Pons (tissue), 1 donor: ENCODE results near the gene IGSF21.
"Not testable (repeated sequence)": the region's sequence is repeated elsewhere in the genome, so short reads cannot be mapped to it uniquely, and the experiment has no call there.

Experiments
- DNase-seq: peaks from one replicate; pipeline ENCODE4 v3.0.0-alpha.2; 2016; ENCODE audit warnings: low spot score

The IGSF21 gene

DNA sequence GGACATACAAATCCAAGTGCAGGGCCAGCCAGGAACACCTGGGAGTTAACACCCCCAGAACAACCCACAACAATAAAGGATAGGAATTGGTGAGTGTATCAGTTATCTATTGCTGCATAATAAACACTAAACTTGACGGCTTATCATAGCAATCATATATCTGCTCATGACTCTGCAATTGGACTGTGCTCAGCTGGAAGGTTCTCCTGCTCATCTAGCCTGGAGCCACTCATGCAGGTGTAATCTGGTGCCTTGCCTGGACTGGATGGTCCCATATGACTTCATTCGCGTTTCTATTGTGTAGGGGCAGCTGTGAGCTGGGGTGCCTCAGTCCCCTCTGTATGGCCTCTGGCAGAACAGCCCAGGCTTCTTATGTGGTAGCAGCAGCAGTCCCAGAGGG lies 296.9 kb downstream of the IGSF21 start:
- no peak for DNase-seq

DNA sequence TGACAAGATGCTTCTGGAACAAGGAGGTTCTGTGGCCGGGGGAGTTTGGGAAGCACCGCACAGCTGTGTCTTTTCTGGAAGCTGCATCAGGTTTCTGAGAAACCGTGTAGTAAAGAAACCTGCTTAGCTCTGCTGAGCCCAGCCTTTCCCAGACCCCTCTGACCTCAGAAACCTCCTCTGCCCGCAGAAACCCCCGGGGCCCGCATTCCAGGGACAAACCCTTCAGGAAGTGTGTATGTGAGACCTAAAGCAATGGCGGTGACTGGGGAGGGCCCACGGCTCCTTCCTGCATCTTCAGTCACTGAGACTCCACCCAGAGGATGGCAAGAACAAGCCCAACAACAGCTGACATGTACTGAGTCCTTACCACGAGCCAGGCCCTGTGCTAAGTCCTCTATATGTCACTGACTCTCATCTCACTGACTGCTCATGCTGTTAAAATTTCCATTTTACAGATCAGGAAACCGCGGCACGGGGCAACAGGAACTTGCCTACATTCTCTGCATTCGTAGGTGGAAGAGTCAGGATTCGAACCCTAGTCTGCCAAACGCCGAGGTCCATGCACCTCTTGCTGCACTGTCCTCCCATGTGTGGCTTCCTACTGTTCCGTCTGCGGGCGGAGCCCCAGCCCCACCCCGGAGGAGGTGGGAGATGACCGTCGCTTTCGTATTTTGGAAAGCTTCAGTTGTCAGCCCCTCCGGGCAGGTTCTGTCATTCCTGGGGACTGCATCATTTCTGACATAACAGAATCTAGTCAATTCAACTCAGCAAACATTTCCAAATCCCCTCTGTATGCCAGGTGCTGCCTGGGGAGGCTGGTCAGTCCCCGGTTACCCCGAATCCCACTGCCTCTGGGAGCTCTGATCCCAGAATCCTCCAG lies 299.8 kb downstream of the IGSF21 start:
- DNase-seq: no peak

DNA sequence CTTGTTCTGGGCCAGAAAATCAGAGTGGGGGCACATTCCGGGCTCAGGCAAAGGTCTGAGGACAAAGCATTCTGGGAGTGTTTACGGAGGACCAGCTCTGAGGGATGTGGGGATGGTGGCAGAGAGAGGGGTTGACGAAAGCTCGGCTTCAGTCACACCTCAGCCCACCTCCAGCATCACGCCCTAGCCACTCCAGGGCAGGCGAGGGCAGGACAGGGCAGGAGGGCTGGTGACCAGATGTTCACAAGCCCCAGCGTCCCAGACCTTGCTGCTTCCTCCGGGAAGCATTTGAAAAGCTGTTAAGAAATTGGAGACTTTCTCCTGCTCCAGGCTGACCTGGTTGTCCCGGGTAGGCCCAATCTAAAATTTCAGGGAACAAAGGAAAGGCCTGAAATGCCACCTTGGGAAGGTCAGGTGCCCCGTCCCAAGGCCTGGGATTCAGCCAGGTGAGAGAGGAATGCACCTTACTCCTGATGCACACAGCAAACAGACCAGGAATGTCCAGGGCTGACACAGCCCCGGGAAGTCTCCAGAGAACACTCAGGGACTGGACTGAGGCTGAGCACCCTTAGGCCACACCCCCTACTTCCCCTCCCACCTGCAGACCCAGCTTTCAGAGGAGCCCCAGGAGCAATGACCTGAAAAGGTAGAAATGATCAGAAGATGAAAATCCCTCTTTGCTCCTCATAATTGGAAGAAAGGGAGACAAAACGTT lies 301.2 kb downstream of the IGSF21 start:
- DNase-seq: no peak

DNA sequence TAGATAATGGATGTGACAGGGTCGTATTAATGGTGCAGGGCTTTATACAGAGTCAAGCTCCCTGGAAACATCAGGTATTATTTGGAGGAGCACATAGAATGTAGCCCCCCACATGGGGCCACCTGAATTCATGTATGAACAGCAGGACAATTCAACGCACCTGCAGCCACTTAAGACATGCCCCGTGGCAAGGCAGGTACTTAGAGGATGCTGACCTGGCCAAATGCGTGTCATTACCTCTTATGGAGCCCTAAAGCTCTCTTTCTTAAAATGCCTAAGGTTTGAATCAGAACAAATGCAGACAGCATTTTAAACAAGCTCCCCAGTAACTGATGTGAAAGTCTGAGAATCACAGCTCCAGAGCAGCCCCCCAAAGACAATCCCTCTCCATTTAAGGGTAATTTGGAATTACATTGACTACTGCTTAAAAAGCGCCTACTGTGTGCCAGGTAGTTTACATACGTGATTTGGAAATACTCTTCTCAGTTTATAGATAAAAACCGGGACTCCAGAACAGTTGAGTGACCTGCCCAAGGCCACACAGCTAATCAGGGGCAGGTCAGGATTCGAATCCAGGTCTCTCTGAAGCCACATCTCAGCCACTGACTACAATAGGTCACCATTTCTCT lies 302.1 kb downstream of the IGSF21 start:
- DNase-seq: no peak

DNA sequence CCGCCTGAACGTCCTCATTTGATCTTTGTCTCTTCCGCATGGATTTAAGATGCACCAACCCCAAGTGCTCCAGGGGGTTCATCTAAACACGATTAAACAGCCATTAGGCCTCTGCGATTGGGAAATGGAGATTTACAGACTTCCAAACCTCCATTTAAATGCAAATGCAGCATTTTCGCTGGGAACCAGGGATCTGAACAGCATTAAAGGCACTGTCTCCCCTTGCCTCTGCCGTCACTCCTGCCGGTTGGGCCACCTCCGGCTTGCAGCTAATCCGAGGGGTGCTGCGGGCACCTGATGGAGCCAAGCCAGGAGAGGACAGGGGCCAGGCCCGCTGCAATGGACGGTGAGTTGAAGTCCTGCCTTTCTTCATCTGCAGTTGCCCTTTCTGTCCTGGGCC lies 302.8 kb downstream of the IGSF21 start:
- DNase-seq: no peak

DNA sequence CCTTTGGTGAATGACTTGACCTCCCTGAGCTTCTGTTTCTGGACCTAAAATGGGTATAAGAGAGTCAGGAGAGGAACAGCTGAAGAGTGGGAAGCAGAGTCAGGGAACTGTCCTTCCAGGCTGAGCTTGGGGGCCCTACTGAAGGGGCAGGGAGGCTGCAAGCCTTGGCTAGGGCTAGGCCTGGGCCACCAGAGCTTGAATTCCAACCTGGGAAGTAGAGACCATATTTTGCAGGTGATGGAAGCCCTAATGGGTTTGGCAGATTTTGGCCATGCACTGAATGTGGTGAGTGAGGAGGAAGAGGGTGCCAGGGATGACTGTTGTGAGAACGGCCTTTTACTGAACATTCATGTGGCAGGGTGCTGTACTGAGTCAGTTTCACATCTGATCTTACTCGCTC lies 303.7 kb downstream of the IGSF21 start:
- no peak for DNase-seq

DNA sequence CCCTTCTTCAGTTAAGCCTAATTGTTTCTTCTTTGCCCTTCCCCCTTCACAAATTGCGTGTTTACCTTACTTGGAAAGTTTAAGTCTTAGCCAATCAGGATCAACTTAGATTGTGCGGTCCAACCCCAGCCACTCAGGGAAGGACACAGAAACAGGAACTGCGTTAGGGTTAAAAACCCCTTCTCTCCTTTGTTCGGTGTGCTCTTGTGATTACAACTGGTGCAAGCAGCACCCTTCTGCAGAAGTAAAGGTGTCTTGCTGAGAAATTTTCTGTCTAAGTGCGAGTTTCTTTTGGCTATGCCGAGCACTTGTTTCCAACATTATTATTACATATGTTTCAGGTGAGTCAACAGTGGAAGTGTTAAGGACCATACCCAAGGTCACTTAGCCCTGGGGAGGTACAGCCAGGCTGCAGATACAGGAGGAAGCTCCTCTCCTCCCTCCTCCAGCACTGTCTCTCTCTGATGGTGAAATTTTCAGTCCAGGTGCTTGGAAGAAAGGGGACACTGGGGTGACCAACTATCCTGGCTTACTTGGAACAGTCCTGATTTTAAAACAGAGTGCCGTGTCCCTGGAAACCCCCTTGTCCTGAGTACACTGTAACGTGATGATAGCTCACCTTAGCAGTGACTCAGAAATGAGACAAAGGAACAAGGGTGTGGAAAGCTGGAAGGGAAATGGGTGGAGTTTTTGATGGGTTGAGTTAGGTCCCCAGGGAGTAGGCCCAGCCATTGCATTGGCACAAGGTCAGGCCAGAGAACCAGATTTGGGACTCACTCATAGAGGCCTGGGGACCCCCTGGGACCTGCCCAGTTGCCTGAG lies 304.4 kb downstream of the IGSF21 start:
- no peak for DNase-seq

DNA sequence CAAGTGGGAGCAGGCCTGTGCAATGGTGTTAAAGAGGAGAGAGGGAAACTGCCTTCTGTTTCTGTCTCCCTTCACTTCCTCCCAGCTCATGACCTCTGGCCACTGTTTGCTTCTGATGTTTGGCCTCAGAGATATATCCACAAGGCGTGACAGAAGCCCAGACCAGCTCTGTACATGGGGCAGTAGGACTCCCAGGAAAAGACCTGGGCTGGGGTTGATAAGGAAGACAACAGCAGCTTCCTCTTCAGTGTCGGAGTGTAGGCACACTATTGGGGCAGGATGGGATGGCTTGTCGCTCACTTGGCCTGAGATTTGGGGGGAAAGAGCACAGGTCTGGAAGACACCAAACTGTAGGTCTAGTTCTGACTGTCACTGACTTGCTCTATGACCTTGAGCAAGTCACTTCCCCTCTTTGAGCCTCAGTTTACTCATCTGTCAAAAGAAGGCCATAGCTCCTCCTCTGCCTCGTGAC lies 305.3 kb downstream of the IGSF21 start:
- DNase-seq: no peak

DNA sequence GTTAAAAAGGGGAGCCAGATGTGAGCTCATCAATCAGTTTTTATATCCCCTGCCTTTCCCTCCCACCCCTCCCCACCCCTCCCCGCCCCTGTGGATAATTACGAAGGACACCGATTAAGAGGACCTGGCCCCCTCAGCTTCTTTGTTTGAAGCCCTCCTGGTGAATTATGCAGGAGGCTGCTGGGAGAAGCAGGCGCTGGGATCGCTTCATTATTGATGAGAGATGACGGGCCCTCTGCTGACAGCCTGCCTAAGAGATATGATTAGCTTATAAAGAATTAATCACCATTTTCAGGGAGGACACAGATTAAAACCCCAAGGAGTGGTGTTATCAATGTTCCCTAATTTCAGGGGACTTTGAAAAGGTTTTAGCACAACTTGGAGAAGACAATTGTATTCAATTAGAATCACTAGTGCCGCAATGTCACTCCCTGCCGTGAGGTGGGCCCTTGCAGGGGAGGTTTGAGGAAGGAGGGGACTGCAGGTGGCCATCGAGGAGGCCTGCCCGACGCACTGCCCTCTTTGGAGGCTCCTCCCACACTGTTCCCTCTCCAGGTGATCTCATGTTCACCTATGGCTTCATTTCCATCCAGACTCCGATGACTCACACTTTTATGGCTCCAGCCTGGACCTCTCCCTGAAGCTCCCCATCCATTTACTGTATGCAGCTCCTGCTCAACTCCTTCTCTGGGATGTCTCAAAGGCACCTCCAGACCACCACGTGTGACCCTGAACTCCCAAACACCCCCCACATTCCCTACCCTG lies 306.1 kb downstream of the IGSF21 start:
- no peak for DNase-seq

DNA sequence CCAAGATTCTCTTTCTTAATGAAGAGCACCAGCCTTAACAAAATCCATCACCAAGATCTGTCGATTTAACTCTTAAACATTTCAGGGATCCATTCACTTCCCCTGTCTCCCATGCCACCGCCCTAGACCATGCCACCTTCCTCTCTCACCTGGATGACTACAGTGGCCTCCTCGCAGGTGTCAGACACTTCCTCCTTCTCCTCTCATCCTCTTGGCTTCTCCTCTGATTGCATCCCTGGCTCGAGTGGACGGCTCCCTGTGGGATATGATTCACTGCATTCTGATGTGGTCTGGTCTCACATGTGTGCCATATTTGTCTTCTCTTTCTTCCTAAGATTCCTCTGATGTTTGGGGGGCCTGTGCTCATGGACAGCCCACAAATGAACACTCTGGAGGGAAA lies 306.7 kb downstream of the IGSF21 start:
- no peak for DNase-seq

DNA sequence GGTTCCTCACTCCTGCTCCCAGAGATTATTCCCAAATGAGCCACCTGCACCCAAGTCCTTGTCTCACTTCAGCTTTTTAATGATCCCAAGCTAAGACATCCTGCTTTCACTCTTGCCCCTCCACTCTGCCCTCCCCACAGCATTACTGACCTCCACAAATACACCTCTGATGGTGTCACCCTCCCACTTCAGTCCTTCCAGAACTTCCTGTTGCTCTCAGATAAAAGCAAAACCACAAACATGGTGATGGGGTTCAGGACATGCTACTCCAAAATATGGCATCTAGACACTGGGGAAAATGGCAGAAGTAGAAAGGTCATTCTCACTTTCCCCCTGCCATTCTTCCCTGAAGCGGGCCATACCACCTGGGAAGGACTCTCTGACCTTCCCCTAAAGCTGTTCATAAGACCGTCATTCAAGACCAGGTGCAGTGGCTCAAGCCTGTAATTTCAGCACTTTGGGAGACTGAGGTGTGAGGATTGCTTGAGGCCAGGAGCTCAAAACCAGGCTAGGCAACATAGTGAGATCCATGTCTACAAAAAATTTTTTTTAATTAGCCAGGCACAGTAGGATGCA lies 307.4 kb downstream of the IGSF21 start:
- DNase-seq: no peak

DNA sequence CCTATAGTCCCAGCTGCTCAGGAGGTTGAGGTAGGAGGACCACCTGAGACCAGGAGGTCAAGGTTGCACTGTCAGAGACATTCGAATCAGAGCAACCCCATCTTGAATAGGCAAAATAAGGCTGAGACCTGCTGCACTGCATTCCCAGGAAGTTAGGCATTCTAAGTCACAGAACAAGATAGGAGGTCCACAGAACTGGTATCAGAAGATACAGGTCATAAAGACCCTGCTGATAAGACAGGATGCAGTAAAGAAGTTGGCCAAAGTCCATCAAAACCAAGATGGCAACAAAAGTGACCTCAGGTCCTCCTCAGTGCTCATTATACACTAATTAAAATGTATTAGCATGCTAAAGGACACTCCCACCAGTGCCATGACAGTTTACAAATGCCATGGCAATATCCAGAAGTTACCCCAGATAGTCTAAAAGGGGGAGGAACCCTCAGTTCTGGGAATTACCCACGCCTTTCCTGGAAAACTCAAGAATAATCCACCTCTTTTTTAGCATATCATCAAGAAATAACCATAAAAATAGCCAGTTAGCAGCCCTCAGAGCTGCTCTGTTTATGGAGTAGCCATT lies 307.9 kb downstream of the IGSF21 start:
- no peak for DNase-seq

DNA sequence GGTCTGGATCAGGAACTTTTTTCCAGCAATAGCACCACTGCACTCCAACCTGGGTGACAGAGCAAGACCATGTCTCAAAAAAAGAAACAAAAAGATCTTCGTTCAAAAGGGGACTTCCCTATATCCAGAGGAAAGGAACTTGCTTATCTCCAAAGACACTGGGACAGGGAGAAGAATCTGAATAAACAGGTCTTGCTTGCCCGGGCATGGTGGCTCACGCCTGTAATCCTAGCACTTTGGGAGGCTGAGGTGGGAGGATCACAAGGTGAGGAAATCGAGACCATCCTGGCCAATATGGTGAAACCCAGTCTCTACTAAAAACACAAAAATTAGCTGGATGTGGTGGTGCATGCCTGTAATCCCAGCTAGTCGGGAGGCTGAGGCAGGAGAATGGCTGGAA lies 308.5 kb downstream of the IGSF21 start:
- not testable (repeated sequence) for DNase-seq

DNA sequence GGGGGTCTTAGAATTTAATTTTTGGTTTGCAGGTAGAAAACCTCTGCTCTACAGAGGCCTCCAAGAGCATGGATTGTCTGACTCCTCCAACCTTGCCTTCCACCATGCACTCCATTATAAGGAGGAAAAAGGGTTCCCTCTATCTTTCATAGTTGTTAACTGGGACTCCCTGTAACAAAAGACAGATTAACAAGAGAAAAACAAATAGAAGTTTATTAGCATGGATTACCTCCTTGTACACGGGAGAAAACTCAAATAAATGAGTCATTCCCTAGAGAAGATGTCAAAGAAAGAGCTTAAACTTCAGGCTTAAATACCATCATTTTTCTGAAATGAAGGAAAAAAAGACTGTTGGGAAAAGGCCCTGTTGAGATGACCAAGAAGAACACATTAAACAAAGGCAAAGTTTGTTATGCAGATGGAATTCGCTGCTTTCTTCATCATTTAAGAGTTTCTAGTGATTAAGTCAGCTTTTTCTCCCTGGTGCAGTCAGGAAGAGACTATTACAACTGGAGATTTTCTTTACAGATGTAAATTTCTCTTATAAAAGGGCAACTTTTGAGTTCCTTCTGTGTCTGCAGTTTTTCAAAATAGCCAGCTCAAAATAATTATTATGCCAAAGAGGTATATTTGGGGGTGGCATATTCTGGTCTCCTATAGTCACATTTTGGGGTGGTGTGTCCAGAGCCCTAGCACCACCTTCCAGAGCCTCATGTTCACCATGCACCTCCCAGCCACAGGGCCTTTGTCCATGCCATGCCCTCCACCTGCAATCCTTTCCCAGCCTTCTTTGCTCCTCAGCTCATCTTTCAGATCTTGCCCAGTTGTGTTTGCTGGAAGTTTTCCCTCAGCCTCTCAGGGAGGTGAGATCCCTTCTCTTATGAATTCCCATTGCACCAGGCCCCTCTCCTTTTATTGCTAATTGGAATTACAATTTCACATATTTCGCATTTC lies 310.0 kb downstream of the IGSF21 start:
- no peak for DNase-seq

DNA sequence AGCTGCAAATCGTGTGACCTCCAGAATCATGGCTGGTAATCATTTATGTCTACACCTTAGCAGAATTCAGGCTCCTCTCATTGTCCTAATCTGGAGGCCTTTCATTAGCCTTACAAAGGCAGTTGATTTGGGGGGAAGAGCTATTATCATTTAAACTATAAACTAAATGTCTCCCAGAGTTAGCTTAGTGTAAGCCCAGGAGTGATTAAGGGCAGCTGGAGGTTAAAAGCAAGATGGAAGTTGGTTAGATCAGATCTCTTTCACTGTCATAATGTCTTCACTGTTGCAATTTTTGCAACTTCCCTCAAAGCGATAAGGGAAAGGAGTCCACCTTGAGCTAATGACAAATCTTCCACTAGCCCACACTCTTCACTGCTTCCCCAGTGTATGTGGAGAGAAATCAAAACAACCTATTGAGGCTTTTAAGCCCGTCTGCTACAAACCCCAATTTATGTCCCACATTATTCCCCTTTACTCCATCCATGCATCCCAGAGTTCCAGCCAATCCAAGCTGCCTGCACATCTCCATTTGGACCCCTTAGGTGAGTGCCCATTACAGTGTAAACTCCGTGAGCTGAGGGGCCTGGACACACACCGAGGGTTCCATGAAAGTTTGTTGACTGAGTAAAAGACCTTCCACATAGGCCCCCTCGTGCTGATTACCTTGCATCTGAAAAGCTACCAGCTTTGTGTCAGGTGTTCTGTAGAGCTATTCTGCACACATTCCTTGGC lies 311.7 kb downstream of the IGSF21 start:
- no peak for DNase-seq

DNA sequence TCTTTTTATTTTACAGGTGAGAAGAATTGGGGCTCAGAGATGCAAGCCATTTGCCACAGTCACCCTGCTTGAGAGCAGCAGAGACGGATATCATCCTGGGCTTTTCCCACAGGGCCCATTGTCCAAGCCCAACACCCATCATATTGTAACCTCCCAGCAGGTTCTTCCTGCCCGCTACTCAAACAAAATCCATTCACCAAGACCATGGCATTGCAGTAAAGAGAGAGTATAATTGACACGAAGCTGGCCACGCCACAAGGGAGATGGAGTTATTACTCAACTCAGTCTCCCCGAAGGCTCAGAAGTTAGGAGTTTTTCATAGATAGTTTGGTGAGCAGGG lies 312.2 kb downstream of the IGSF21 start:
- no peak for DNase-seq

DNA sequence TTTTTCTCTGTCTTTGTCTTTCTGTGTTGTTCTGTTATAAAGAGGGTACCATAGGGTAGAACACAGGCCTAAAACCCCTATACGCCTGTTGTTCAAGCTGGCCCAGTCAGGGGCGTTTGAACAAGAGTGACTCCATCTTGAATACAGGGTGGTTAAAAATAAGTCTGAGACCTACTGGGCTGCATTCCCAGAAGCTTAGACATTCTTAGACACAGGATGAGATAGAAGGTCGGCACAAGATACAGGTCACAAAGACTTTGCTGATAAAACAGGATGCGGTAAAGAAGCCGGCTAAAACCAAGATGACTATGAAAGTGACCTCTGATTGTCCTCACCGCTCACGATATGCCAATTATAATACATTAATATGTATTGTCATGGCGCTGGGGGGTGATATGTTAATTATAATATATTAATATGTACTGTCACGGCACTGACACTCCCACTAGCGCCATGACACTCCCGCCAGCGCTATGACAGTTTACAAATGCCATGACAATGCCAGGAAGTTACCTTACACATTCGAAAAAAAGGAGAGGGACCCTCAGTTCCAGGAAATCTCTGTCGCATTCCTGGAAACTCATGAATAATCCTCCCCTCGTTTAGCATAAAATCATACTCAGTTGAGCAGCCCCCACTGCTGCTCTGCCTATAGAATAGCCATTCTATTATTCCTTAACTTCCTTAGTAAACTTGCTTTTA lies 314.6 kb downstream of the IGSF21 start:
- no peak for DNase-seq

DNA sequence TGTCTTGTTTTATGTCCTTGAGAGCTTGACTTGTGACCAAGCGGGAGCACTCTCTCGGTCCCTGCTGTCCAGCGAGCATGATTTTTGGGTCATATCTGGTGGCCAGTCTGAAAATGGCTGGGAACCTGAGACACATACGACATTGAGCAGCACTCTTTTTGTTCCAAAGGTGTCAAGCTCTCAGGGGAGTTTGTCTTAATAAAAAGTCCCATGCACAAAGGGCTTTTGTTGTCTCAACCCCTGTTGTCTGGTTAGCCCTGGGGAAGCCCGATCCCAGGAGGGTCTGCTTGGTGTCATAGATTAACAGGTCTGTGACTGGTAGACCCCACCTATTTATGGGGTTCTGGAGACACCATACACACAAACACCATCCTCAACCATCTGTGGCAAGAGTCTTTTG lies 315.4 kb downstream of the IGSF21 start:
- DNase-seq: no peak
